ENCODE results near the gene MAML2. TPM values are rescaled to one million over a fixed set of nuclear protein-coding genes. Genes with fewer than 3 reads are reported as not detected.

The MAML2 gene
- total and polyA plus RNA-seq, 4 donors: 3.8 to 41.8 (median 13.7) TPM

GRCh38 chr11:96103102-96103501 lies 239.9 kb downstream of the MAML2 start:
- TF ChIP-seq CTCF (IDR thresholded peaks at IDR 0.05; ENCODE audit: control extremely low read depth, extremely low read depth): no peak
- Histone ChIP-seq H3K36me3 (ENCODE audit: control insufficient read depth in 4 of 4, insufficient read depth in 4 of 4, low read length in 4 of 4) (peaks cover 0 to 3% (median 0%) of the 10 kb centered on the region in 4 donors), H3K27me3 (ENCODE audit: control insufficient read depth in 3 of 3, insufficient read depth in 3 of 3, low read length in 2 of 3) (no peaks in the 10 kb centered on the region), H3K27ac (ENCODE audit: low read depth in 1 of 2, low read length in 1 of 2) (no peak overlapping the region), H3K4me3 (no peak overlapping the region), H3K9ac (ENCODE audit: insufficient read depth in 1 of 2, low read length in 2 of 2) (peak overlapping the region in 1 of 2 donors; percentile 67), H3K4me1 (ENCODE audit: control insufficient read depth in 5 of 5, insufficient read depth in 5 of 5, low read length in 5 of 5) (peaks cover 2 to 25% (median 24%) of the 10 kb centered on the region in 5 donors), H3K9me3 (ENCODE audit: control insufficient read depth in 4 of 4, insufficient read depth in 3 of 4, low read length in 3 of 4) (no peaks in the 10 kb centered on the region)
- WGBS, 2 donors: 93% methylated on average over 1 of the region's 1 CpG
- ATAC-seq (ENCODE audit: insufficient read depth, low FRiP score) (no peak), DNase-seq (no peak)

- H3K9me3 ChIP-seq (ENCODE audit: control insufficient read depth in 4 of 4, insufficient read depth in 3 of 4, low read length in 3 of 4): no peaks in the 10 kb centered on the region
- WGBS, 2 donors: 56 to 84% methylated on average over 2 of the region's 2 CpGs
- peak overlapping the region in 1 of 2 donors; percentile 67 for H3K9ac ChIP-seq (ENCODE audit: insufficient read depth in 1 of 2, low read length in 2 of 2)
- DNase-seq (peak in 2 of 3 donors; percentile 76 to 79), ATAC-seq (ENCODE audit: insufficient read depth, low FRiP score) (no peak)
- peaks cover 0 to 3% (median 0%) of the 10 kb centered on the region in 4 donors for H3K36me3 ChIP-seq (ENCODE audit: control insufficient read depth in 4 of 4, insufficient read depth in 4 of 4, low read length in 4 of 4)
- no peak overlapping the region for H3K27ac ChIP-seq (ENCODE audit: low read depth in 1 of 2, low read length in 1 of 2)
- no peak overlapping the region for H3K4me3 ChIP-seq
- no peak for TF ChIP-seq CTCF (IDR thresholded peaks at IDR 0.05; ENCODE audit: control extremely low read depth, extremely low read depth)
- H3K27me3 ChIP-seq (ENCODE audit: control insufficient read depth in 3 of 3, insufficient read depth in 3 of 3, low read length in 2 of 3): no peaks in the 10 kb centered on the region
- H3K4me1 ChIP-seq (ENCODE audit: control insufficient read depth in 5 of 5, insufficient read depth in 5 of 5, low read length in 5 of 5): peaks cover 4 to 29% (median 25%) of the 10 kb centered on the region in 5 donors
Measured at GRCh38 chr11:96102664-96103078, 240.3 kb downstream of the MAML2 start.

- Histone ChIP-seq H3K4me3 (no peak overlapping the region), H3K36me3 (ENCODE audit: control insufficient read depth in 4 of 4, insufficient read depth in 4 of 4, low read length in 4 of 4) (peaks cover 0 to 3% (median 0%) of the 10 kb centered on the region in 4 donors), H3K27me3 (ENCODE audit: control insufficient read depth in 3 of 3, insufficient read depth in 3 of 3, low read length in 2 of 3) (no peaks in the 10 kb centered on the region), H3K4me1 (ENCODE audit: control insufficient read depth in 5 of 5, insufficient read depth in 5 of 5, low read length in 5 of 5) (peaks cover 4 to 35% (median 25%) of the 10 kb centered on the region in 5 donors), H3K9me3 (ENCODE audit: control insufficient read depth in 4 of 4, insufficient read depth in 3 of 4, low read length in 3 of 4) (no peaks in the 10 kb centered on the region), H3K27ac (ENCODE audit: low read depth in 1 of 2, low read length in 1 of 2) (no peak overlapping the region), H3K9ac (ENCODE audit: insufficient read depth in 1 of 2, low read length in 2 of 2) (no peak overlapping the region)
- WGBS, 2 donors: 74 to 94% methylated on average over 4 of the region's 4 CpGs
- ATAC-seq (ENCODE audit: insufficient read depth, low FRiP score) (no peak), DNase-seq (no peak)
- TF ChIP-seq CTCF (IDR thresholded peaks at IDR 0.05; ENCODE audit: control extremely low read depth, extremely low read depth): no peak
Measured at GRCh38 chr11:96101146-96101545, 241.8 kb downstream of the MAML2 start.
